HG02973 (cell line): Measurements from ENCODE around the gene ZCCHC18.

Source experiments
- ATAC-seq: cut with Tn5 transposase; IDR thresholded peaks from one replicate; pipeline ENCODE4 v1.9.1; 2021; ENCODE audit warnings: moderate library complexity; ENCODE audit not compliant: unreplicated experiment

ZCCHC18 gene

GRCh38 chrX:104130808-104131207 is 18.5 kb downstream of the ZCCHC18 start:
- ATAC-seq: no peak

- no peak for ATAC-seq
Observed at GRCh38 chrX:104134583-104135261, 22.4 kb downstream of the ZCCHC18 start.

GRCh38 chrX:104135677-104136076 is 23.4 kb downstream of the ZCCHC18 start:
- no peak for ATAC-seq

GRCh38 chrX:104136241-104137019 is 24.1 kb downstream of the ZCCHC18 start:
- peak; percentile 93 for ATAC-seq

GRCh38 chrX:104137496-104137895 is 25.2 kb downstream of the ZCCHC18 start:
- no peak for ATAC-seq

GRCh38 chrX:104141087-104141760 is 28.9 kb downstream of the ZCCHC18 start:
- ATAC-seq: no peak

- no peak for ATAC-seq
Observed at GRCh38 chrX:104151037-104151436, 38.7 kb downstream of the ZCCHC18 start.

- peak; percentile 91 for ATAC-seq
Observed at GRCh38 chrX:104156630-104157529, 44.6 kb downstream of the ZCCHC18 start, which contains the start of gene SLC25A53. SLC25A53 (minus strand) TSS chrX:104157009; CDS start chrX:104105257, 51,752 bp downstream.
